HL-60/S4 treated with retinoic acid at 250 ng/mL for 4 days and 3 days (cell line): ENCODE measurements around the gene TMEM86B.

ENCODE experiments used
- in situ Hi-C: fragments of 300-500 bp; cut with MboI; formaldehyde crosslinking; loops from 2 replicates; pipeline ENCODE4 v1.7.0; 2022; ENCODE audit warnings: low sequenced_read_pairs

TMEM86B gene

GRCh38 chr19:55228403-55229031 is at the start of gene TMEM86B:
Gene TMEM86B (minus strand): TSS chr19:55228763. CDS start chr19:55228741, 22 bp downstream.
- in situ Hi-C loops = no loop called here

- in situ Hi-C loops = no loop called here
These were observed 48.9 kb upstream of the TMEM86B start for GRCh38 chr19:55277494-55277893.

GRCh38 chr19:55276720-55277430 is 48.3 kb upstream of the TMEM86B start:
- in situ Hi-C loops = no loop called here

- in situ Hi-C loops = no loop called here
These were observed 47.5 kb upstream of the TMEM86B start for GRCh38 chr19:55275851-55276719.

- in situ Hi-C loops = no loop called here
These were observed 45.6 kb upstream of the TMEM86B start for GRCh38 chr19:55273978-55274707.

- in situ Hi-C loops = no loop called here
These were observed 43.6 kb upstream of the TMEM86B start for GRCh38 chr19:55272142-55272541.

- in situ Hi-C loops = no loop called here
These were observed 41.8 kb upstream of the TMEM86B start for GRCh38 chr19:55270172-55270942.

GRCh38 chr19:55269299-55269698 is 40.7 kb upstream of the TMEM86B start:
- in situ Hi-C loops = no loop called here

- in situ Hi-C loops = no loop called here
These were observed 38.3 kb upstream of the TMEM86B start for GRCh38 chr19:55266840-55267239.

- in situ Hi-C loops = no loop called here
These were observed 37.8 kb upstream of the TMEM86B start for GRCh38 chr19:55266404-55266803.

- in situ Hi-C loops = no loop called here
These were observed 37.3 kb upstream of the TMEM86B start for GRCh38 chr19:55265723-55266386.

GRCh38 chr19:55265173-55265572 is 36.6 kb upstream of the TMEM86B start:
- in situ Hi-C loops = no loop called here

GRCh38 chr19:55264531-55264930 is 36.0 kb upstream of the TMEM86B start:
- in situ Hi-C loops = no loop called here

- in situ Hi-C loops = no loop called here
These were observed 33.8 kb upstream of the TMEM86B start for GRCh38 chr19:55262359-55262758.

GRCh38 chr19:55261671-55262126 is 33.1 kb upstream of the TMEM86B start:
- in situ Hi-C loops = no loop called here

- in situ Hi-C loops = no loop called here
These were observed 31.1 kb upstream of the TMEM86B start for GRCh38 chr19:55259540-55260210.

- in situ Hi-C loops = no loop called here
These were observed 30.4 kb upstream of the TMEM86B start, which contains the start of gene PPP6R1 for GRCh38 chr19:55258828-55259539. Gene PPP6R1 (minus strand): TSS chr19:55259017. CDS start chr19:55247103, 11,914 bp downstream.

- in situ Hi-C loops = no loop called here
These were observed 29.9 kb upstream of the TMEM86B start for GRCh38 chr19:55258476-55258827.
